ENCODE data around the gene ZNF521.

DNA sequence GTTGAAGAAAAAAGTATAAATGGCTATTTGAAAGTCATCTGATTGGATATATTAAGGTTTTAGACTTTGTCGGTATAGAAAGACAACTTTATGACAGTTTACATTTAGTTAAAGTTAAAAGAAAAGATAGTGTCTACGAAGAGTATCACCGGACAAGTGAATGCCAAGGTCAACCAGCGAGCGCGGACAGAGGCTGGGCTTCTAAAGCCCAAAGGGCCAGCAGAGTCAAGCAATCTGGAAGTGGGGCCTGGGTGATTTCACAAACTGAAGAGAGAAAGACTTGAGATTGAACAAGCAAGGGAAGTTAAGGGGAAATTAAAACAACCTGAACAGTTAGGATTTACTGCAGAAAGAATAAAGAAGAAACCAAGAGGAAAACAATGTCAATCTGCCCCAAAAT, 16.3 kb downstream of the ZNF521 start:
- TF ChIP-seq, protein P1, sequence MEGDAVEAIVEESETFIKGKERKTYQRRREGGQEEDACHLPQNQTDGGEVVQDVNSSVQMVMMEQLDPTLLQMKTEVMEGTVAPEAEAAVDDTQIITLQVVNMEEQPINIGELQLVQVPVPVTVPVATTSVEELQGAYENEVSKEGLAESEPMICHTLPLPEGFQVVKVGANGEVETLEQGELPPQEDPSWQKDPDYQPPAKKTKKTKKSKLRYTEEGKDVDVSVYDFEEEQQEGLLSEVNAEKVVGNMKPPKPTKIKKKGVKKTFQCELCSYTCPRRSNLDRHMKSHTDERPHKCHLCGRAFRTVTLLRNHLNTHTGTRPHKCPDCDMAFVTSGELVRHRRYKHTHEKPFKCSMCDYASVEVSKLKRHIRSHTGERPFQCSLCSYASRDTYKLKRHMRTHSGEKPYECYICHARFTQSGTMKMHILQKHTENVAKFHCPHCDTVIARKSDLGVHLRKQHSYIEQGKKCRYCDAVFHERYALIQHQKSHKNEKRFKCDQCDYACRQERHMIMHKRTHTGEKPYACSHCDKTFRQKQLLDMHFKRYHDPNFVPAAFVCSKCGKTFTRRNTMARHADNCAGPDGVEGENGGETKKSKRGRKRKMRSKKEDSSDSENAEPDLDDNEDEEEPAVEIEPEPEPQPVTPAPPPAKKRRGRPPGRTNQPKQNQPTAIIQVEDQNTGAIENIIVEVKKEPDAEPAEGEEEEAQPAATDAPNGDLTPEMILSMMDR (CRISPR knock-in tag; IDR thresholded peaks at IDR 0.05), result no peak
- no peak for TF ChIP-seq SMAD9 (CRISPR knock-in tag; IDR thresholded peaks at IDR 0.05)
